ENCODE measurements around the gene TNFAIP3. TPM values are rescaled to one million over a fixed set of nuclear protein-coding genes. Genes with fewer than 3 reads are reported as not detected.
"Not testable (repeated sequence)": the region's sequence is repeated elsewhere in the genome, so short reads cannot be mapped to it uniquely, and the experiment has no call there.

TNFAIP3 gene
- total RNA-seq, 1 donor: 19.9 TPM

DNA sequence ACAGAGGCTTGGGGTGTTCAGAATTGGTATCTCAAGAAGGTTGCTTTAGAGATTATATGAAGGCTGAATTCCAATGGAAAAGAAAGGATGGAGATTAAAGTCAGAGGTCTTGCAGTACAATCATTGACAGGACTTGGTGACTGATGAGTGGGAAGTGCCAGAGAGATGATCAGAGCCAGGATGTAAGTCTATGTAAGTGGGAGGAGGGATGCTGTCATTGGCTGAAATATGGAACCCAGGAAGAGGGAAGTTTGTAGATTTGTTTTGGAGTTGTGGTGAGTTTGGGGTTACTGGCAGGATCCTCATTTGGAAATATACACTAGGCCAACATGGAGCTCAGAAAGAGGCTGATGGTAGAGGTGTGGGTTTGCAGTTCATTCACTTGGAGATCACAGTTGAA, 23.8 kb upstream of the TNFAIP3 start:
- DNase-seq (ENCODE audit: low read depth): no peak
- no peak overlapping the region for H3K4me3 ChIP-seq (ENCODE audit: low read depth, low read length)
- TF ChIP-seq, protein P1, sequence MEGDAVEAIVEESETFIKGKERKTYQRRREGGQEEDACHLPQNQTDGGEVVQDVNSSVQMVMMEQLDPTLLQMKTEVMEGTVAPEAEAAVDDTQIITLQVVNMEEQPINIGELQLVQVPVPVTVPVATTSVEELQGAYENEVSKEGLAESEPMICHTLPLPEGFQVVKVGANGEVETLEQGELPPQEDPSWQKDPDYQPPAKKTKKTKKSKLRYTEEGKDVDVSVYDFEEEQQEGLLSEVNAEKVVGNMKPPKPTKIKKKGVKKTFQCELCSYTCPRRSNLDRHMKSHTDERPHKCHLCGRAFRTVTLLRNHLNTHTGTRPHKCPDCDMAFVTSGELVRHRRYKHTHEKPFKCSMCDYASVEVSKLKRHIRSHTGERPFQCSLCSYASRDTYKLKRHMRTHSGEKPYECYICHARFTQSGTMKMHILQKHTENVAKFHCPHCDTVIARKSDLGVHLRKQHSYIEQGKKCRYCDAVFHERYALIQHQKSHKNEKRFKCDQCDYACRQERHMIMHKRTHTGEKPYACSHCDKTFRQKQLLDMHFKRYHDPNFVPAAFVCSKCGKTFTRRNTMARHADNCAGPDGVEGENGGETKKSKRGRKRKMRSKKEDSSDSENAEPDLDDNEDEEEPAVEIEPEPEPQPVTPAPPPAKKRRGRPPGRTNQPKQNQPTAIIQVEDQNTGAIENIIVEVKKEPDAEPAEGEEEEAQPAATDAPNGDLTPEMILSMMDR (IDR thresholded peaks at IDR 0.05; ENCODE audit: insufficient read depth, low read length): no peak

DNA sequence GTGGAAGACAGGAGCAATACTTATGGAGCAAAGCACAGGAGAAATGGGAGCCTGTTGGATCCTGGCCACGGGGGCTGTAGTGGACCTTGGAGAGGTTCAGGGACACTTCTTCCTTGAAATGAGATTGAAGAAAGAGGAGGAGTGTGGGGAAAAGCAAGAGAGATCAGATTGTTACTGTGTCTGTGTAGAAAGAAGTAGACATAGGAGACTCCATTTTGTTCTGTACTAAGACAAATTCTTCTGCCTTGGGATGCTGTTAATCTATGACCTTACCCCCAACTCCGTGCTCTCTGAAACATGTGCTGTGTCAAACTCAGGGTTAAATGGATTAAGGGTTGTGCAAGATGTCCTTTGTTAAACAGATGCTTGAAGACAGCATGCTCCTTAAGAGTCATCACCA, 22.7 kb upstream of the TNFAIP3 start:
- DNase-seq (ENCODE audit: low read depth); H3K4me3 ChIP-seq (ENCODE audit: low read depth, low read length): not testable (repeated sequence)

DNA sequence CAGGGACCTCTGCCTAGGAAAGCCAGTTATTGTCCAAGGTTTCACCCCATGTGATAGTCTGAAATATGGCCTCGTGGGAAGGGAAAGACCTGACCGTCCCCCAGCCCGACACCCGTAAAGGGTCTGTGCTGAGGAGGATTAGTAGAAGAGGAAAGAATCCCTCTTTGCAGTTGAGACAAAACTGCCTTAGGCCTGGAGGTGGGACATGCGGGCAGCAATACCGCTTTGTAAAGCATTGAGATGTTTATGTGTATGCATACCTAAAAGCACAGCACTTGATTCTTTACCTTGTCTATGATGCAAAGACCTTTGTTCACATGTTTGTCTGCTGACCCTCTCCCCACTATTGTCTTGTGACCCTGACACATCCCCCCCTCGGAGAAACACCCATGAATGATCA, 22.3 kb upstream of the TNFAIP3 start:
- not testable (repeated sequence) for DNase-seq (ENCODE audit: low read depth); H3K4me3 ChIP-seq (ENCODE audit: low read depth, low read length)

DNA sequence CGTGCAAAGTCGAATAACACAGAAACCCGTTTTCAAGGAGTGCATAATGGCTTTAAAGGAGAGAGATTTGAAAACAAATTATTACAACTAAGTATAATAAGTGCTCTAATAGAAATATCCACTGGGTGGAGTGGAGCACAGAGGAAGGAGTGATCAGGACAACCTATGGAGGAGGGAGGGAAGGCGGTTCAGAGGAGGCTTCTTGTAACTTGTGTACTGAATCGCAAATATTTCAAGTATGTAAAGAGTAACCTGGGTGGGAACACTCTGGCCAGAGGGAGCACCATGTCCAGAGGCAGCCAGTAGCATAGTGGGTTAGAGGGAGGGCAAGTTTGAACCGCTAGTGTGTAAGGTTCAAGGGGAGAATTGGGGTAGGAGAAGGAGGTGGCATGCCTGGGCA, 21.6 kb upstream of the TNFAIP3 start:
- TF ChIP-seq, protein P1 (IDR thresholded peaks at IDR 0.05; ENCODE audit: insufficient read depth, low read length): peak; percentile 47
- DNase-seq (ENCODE audit: low read depth): peak; percentile 68
- H3K4me3 ChIP-seq (ENCODE audit: low read depth, low read length): no peak overlapping the region

DNA sequence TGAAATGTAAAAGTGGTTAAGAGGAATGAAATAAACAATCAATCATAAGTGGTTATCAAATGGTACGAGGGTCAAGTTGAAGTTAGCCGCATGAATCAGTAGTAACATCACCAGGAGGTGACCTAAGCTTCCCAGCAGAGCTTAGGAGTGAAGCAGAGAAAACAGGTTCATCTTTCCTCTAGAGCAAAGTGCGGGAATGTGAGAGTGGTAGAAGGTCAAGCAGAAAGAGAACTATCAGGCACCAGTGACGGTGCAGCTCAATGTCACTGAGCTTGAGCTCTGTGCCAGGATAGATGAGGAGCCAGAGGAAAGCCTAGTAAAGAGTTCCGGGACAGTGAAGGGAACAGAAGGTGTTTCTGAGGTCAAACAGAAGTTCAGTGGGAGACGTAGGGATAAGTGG, 20.8 kb upstream of the TNFAIP3 start:
- TF ChIP-seq, protein P1 (IDR thresholded peaks at IDR 0.05; ENCODE audit: insufficient read depth, low read length): no peak
- no peak for DNase-seq (ENCODE audit: low read depth)
- no peak overlapping the region for H3K4me3 ChIP-seq (ENCODE audit: low read depth, low read length)

DNA sequence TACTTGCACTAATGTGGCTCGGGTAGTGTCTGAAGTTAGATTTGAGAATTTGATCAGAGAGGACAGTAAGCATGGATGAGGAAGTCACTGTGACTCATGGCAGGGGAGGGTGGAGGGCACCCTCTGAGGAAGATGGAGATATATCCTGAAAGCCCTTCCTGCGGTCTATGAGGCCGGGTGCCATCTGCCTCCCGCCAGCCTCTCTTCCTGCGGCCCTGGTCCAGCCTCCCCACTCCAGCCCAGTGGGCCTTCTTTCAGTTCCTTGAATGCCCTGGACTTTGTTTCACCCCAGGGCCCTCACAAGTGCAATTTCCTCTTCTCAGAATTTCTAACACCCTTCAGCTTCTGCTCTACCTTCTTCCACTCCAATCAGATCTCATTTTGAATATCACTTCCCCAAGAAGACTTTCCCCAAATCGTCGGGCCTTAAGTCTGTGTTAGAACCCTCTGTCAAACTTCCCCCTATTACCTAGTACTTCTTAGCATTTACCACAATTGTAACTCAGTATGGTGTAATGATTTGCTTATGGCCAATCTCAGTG, 20.2 kb upstream of the TNFAIP3 start:
- TF ChIP-seq, protein P1 (IDR thresholded peaks at IDR 0.05; ENCODE audit: insufficient read depth, low read length): no peak
- DNase-seq (ENCODE audit: low read depth): no peak
- H3K4me3 ChIP-seq (ENCODE audit: low read depth, low read length): no peak overlapping the region

DNA sequence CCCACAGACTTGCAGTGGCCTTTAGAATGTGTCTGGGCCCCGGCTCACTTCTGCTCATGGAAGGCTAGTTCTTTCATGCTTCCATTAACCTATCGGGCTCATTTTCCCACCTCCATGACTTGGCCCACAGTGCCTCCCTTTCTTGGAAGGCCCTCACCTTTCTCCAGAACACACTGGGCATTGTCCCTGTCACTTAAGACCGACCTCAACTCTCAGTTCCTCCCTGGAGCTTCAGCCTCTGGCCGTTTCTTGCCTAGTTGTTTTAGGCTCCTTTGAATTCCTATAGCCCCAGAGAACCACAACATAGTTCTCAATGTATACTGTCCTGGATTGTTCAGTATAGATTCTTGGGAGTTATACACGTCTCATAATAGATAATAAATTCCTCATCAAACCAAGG, 19.3 kb upstream of the TNFAIP3 start:
- no peak for DNase-seq (ENCODE audit: low read depth)
- no peak overlapping the region for H3K4me3 ChIP-seq (ENCODE audit: low read depth, low read length)
- TF ChIP-seq, protein P1 (IDR thresholded peaks at IDR 0.05; ENCODE audit: insufficient read depth, low read length): no peak

DNA sequence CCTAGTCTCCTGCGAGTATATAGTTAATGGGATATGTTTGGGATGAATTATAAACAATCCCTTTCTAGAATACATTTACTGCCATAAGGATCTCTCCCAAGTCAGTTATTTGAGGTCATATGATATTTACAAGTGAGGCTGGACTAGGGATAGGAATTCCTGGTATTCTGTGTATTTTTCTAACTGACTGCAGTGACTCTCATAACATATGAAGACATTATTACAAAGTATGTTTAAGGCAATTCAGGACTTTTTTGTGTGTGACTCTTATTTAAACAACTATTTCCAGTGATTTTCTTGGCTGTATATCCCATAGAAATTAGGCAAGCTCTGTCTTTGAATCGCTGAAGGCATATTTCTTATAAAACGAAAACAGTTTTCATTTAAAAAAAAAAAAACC, 18.4 kb upstream of the TNFAIP3 start:
- no peak overlapping the region for H3K4me3 ChIP-seq (ENCODE audit: low read depth, low read length)
- TF ChIP-seq, protein P1 (IDR thresholded peaks at IDR 0.05; ENCODE audit: insufficient read depth, low read length): no peak
- peak; percentile 76 for DNase-seq (ENCODE audit: low read depth)
